HCT116 (cell line): ENCODE results near the gene MYO7A. TPM values are rescaled to one million over a fixed set of nuclear protein-coding genes. Genes with fewer than 3 reads are reported as not detected.

Source experiments
- ATAC-seq: fragments of 200-7000 bp; cut with Tn5 transposase; 2 replicates; pipeline ENCODE4 v1.9.1; 2020; ENCODE audit warnings: mild to moderate bottlenecking, moderate library complexity
- BruUV-seq: library from RNA; stranded (reverse); fragments of 400-500 nt; replicated peaks from 2 replicates; lab custom pipeline; 2021; lab: Mats Ljungman, UMichigan
- CTCF ChIA-PET: fragments of 300-600 bp; sonication (Branson Sonifier 250); formaldehyde crosslinking; loops from one replicate; lab custom pipeline; 2021; ENCODE audit warnings: antibody characterized with exemption; lab: Charles Lee
- POLR2A ChIA-PET: fragments of 300-600, 350-600 bp; sonication (Branson Sonifier 250); formaldehyde crosslinking; loops from one replicate; lab custom pipeline; 2021; ENCODE audit warnings: antibody characterized with exemption; lab: Charles Lee
- RAD21 ChIA-PET, 2 experiments: fragments of 300-600 bp; sonication (Branson Sonifier 250); formaldehyde crosslinking; loops; one replicate each; lab custom pipeline; 2023; ENCODE audit warnings: low total read pairs in 2 of 2; ENCODE audit not compliant: uncharacterized antibody in 2 of 2, unreplicated experiment in 2 of 2, low non-redundant PET in 1 of 2; lab: Charles Lee
- DNase-seq: peaks from one replicate; pipeline ENCODE4 v3.0.0-alpha.2; 2010; ENCODE audit warnings: low read depth, low spot score
- H2AFZ ChIP-seq: fragments of 200-600 bp; shearing (Covaris generic), sonication (generic); 2 replicates; pipeline ENCODE4 v1.6.1; 2017; ENCODE audit warnings: low read depth, mixed run types, mixed read lengths, antibody characterized with exemption, low read length; ENCODE audit not compliant: poor library complexity, severe bottlenecking
- H3K27ac ChIP-seq: 2 replicates; pipeline ENCODE4 v1.5.1; 2012; ENCODE audit warnings: low read depth, low read length
- H3K27me3 ChIP-seq: fragments of 200-600 bp; sonication (generic); 2 replicates; pipeline ENCODE4 v1.6.1; 2016; ENCODE audit warnings: mixed run types, low read length, mixed read lengths; ENCODE audit not compliant: insufficient read depth
- H3K36me3 ChIP-seq, 2 experiments: fragments of 200-500 bp in 1 of 2; fragments of 200-600 bp in 1 of 2; sonication (Bioruptor generic) in 1 of 2; sonication (generic) in 1 of 2; 2 replicates each; pipeline versions ENCODE4 v1.5.1 to v1.6.1; 2014 to 2016; ENCODE audit warnings: low read length in 2 of 2, inconsistent platforms in 1 of 2, mixed read lengths in 1 of 2, mixed run types in 1 of 2; ENCODE audit not compliant: insufficient read depth in 2 of 2, control insufficient read depth in 1 of 2
- H3K4me1 ChIP-seq, 2 experiments: fragments of 200-600 bp in 1 of 2; sonication (generic) in 1 of 2; 2 replicates each; pipeline versions ENCODE4 v1.5.1 to v1.6.1; 2012 to 2017; ENCODE audit warnings: low read length in 2 of 2, inconsistent platforms in 1 of 2, mild to moderate bottlenecking in 1 of 2, mixed read lengths in 1 of 2, mixed run types in 1 of 2, moderate library complexity in 1 of 2; ENCODE audit not compliant: insufficient read depth in 2 of 2, control insufficient read depth in 1 of 2
- H3K4me2 ChIP-seq: fragments of 200-600 bp; sonication (generic); 2 replicates; pipeline ENCODE4 v1.6.1; 2017; ENCODE audit warnings: mixed run types, low read length, mixed read lengths
- H3K4me3 ChIP-seq, 2 experiments: fragments of 200-600 bp in 1 of 2; sonication (generic) in 1 of 2; replicated peaks in 1 of 2; 2 replicates each; pipeline ENCODE4 v1.5.1; 2011 to 2016; ENCODE audit warnings: low read length in 2 of 2, control low read depth in 1 of 2, low read depth in 1 of 2, mild to moderate bottlenecking in 1 of 2, mixed read lengths in 1 of 2, mixed run types in 1 of 2
- H3K79me2 ChIP-seq: fragments of 200-600 bp; sonication (generic); 2 replicates; pipeline ENCODE4 v1.6.1; 2017; ENCODE audit warnings: mild to moderate bottlenecking, mixed run types, low read length, moderate library complexity, mixed read lengths; ENCODE audit not compliant: insufficient read depth
- H3K9ac ChIP-seq: fragments of 200-600 bp; sonication (generic); 2 replicates; pipeline ENCODE4 v1.6.1; 2016; ENCODE audit warnings: low read length, mixed read lengths
- H3K9me2 ChIP-seq: fragments of 200-600 bp; sonication (generic), shearing (Covaris generic); 2 replicates; pipeline ENCODE4 v1.6.1; 2017; ENCODE audit warnings: mixed run types, mild to moderate bottlenecking, moderate library complexity; ENCODE audit not compliant: insufficient read depth
- H3K9me3 ChIP-seq, 2 experiments: fragments of 200-500 bp in 1 of 2; fragments of 200-600 bp in 1 of 2; sonication (Bioruptor generic) in 1 of 2; sonication (generic) in 1 of 2; 2 replicates each; pipeline ENCODE4 v1.6.1; 2014 to 2017; ENCODE audit warnings: low read length in 2 of 2, mixed read lengths in 2 of 2, inconsistent platforms in 1 of 2, low read depth in 1 of 2, mild to moderate bottlenecking in 1 of 2, mixed run types in 1 of 2, moderate library complexity in 1 of 2; ENCODE audit not compliant: control insufficient read depth in 1 of 2, insufficient read depth in 1 of 2
- H4K20me1 ChIP-seq: fragments of 200-600 bp; sonication (generic), shearing (Covaris generic); 2 replicates; pipeline ENCODE4 v1.6.1; 2017; ENCODE audit warnings: mixed run types, mild to moderate bottlenecking, moderate library complexity; ENCODE audit not compliant: insufficient read depth
- CEBPB ChIP-seq: IDR thresholded peaks from 2 replicates; pipeline ENCODE4 v1.6.1; 2012; ENCODE audit warnings: low read depth
- EZH2phosphoT487 ChIP-seq: fragments of 200-600 bp; IDR thresholded peaks from 2 replicates; pipeline ENCODE4 v1.6.1; 2018; ENCODE audit warnings: antibody characterized with exemption, borderline replicate concordance
- JUND ChIP-seq: IDR thresholded peaks from 2 replicates; pipeline ENCODE4 v1.6.1; 2012
- MAX ChIP-seq: IDR thresholded peaks from 2 replicates; pipeline ENCODE4 v1.6.1; 2012
- POLR2AphosphoS5 ChIP-seq: IDR thresholded peaks from 2 replicates; pipeline ENCODE4 v1.6.1; 2011; ENCODE audit warnings: mild to moderate bottlenecking, low read depth, low read length, moderate library complexity
- RAD21 ChIP-seq: IDR thresholded peaks from 2 replicates; pipeline ENCODE4 v1.6.1; 2012; ENCODE audit warnings: low read depth, mild to moderate bottlenecking
- ZFX ChIP-seq: fragments of 450-650 bp; IDR thresholded peaks from 2 replicates; pipeline ENCODE4 v1.6.1; 2017
- intact Hi-C: fragments of 100-400 bp; cut with micrococcal nuclease; formaldehyde crosslinking; loops from 2 replicates; pipeline ENCODE4 v1.10.0; 2022
- total RNA-seq: library from RNA; stranded (reverse); gene quantifications from one replicate; pipeline ENCODE4 v1.2.1, GENCODE V29; 2021; ENCODE audit not compliant: unreplicated experiment

Gene MYO7A
- total RNA-seq, 1 experiment from 2014 or later: 1.8 TPM

GRCh38 chr11:77093987-77094840 lies 33.8 kb upstream of the MYO7A start:
- BruUV-seq: no TSS peak
- no peak overlapping the region for H3K9ac ChIP-seq
- RAD21 ChIA-PET: interaction anchor here in 1 of 2 experiments (0.9 kb wide), 1 partner anchor 46 kb away, joined by 3 read pairs; no protein-coding TSS in a partner anchor

GRCh38 chr11:77094841-77095365 lies 33.1 kb upstream of the MYO7A start:
- H3K9me2 ChIP-seq: no peaks in the 10 kb centered on the region
- H3K27me3 ChIP-seq: no peaks in the 10 kb centered on the region
- no peak overlapping the region for H3K9ac ChIP-seq
- no TSS peak for BruUV-seq
- H2AFZ ChIP-seq: no peak overlapping the region
- RAD21 ChIA-PET: no interaction called here
- TF ChIP-seq RAD21: peak; percentile 32; the same call in 1 of the 2 replicates
- TF ChIP-seq EZH2phosphoT487: no peak
- no peak for TF ChIP-seq MAX
- TF ChIP-seq, all 23 proteins: peak for 1
- no peak for ATAC-seq
- Histone ChIP-seq H3K79me2 (no peaks in the 10 kb centered on the region), H3K4me3 (no peak overlapping the region), H3K4me1 (peaks cover 0 to 11% of the 10 kb centered on the region in 2 experiments; a peak in 1 of 4 replicates), H3K9me3 (no peaks in the 10 kb centered on the region), H3K36me3 (no peaks in the 10 kb centered on the region), H4K20me1 (no peaks in the 10 kb centered on the region), H3K27ac (no peak overlapping the region), H3K4me2 (no peak overlapping the region)
- intact Hi-C loops: loop anchor here (5.0 kb wide), 1 partner anchor 288 kb away; no protein-coding TSS in a partner anchor
- no peak for DNase-seq
- ChIA-PET POLR2A (no interaction called here), CTCF (no interaction called here)

More at GRCh38 chr11:77093987-77094840, 33.8 kb upstream of the MYO7A start:
- CTCF ChIA-PET: no interaction called here
- DNase-seq: no peak
- Histone ChIP-seq H3K27me3 (no peaks in the 10 kb centered on the region), H3K4me1 (peaks cover 0 to 11% of the 10 kb centered on the region in 2 experiments; a peak in 1 of 4 replicates), H3K27ac (no peak overlapping the region), H2AFZ (no peak overlapping the region), H4K20me1 (no peaks in the 10 kb centered on the region), H3K9me3 (no peaks in the 10 kb centered on the region), H3K36me3 (no peaks in the 10 kb centered on the region)
- ATAC-seq: no peak
- TF ChIP-seq ZFX (no peak), POLR2AphosphoS5 (no peak), CEBPB (no peak), JUND (no peak)
- TF ChIP-seq, all 23 proteins: peak for 0
- Histone ChIP-seq H3K79me2 (no peaks in the 10 kb centered on the region), H3K9me2 (no peaks in the 10 kb centered on the region), H3K4me3 (no peak overlapping the region), H3K4me2 (no peak overlapping the region)
- POLR2A ChIA-PET: no interaction called here
- intact Hi-C loops: loop anchor here (5.0 kb wide), 1 partner anchor 287 kb away; no protein-coding TSS in a partner anchor
